OCI-LY1 (cell line): ENCODE data around the gene RAE1.

Experiments
- H2AFZ ChIP-seq: fragments of 200-600 bp; sonication (generic), shearing (Covaris generic); 2 replicates; pipeline ENCODE4 v1.6.0; 2014; ENCODE audit warnings: antibody characterized with exemption, mild to moderate bottlenecking, low read length
- H3F3A ChIP-seq: fragments of 200-600 bp; sonication (generic), shearing (Covaris generic); 2 replicates; pipeline ENCODE4 v1.6.0; 2014; ENCODE audit warnings: mild to moderate bottlenecking, antibody characterized with exemption, low read length, moderate library complexity; ENCODE audit not compliant: insufficient read depth
- H3K27ac ChIP-seq: fragments of 200-600 bp; sonication (generic); 2 replicates; pipeline ENCODE4 v1.5.1; 2014; ENCODE audit warnings: low read length, mixed run types, mild to moderate bottlenecking, low read depth; ENCODE audit not compliant: poor library complexity, severe bottlenecking
- H3K27me3 ChIP-seq: fragments of 200-600 bp; sonication (generic); 2 replicates; pipeline ENCODE4 v1.6.0; 2014; ENCODE audit warnings: antibody characterized with exemption, mild to moderate bottlenecking, low read length, moderate library complexity; ENCODE audit not compliant: insufficient read depth
- H3K36me3 ChIP-seq: fragments of 200-600 bp; sonication (generic); 2 replicates; pipeline ENCODE4 v1.6.1; 2014; ENCODE audit warnings: mild to moderate bottlenecking, antibody characterized with exemption, low read length, moderate library complexity, mixed read lengths; ENCODE audit not compliant: insufficient read depth
- H3K4me1 ChIP-seq: fragments of 200-600 bp; sonication (generic); 2 replicates; pipeline ENCODE4 v1.5.1; 2014; ENCODE audit warnings: mild to moderate bottlenecking, low read length, moderate library complexity; ENCODE audit not compliant: insufficient read depth, severe bottlenecking
- H3K4me2 ChIP-seq: fragments of 200-600 bp; sonication (generic), shearing (Covaris generic); 2 replicates; pipeline ENCODE4 v1.6.1; 2014; ENCODE audit warnings: low read length
- H3K4me3 ChIP-seq: fragments of 200-600 bp; sonication (generic); 2 replicates; pipeline ENCODE4 v1.5.1; 2014; ENCODE audit warnings: low read length, low read depth, mild to moderate bottlenecking, mixed read lengths; ENCODE audit not compliant: poor library complexity, severe bottlenecking
- H3K79me2 ChIP-seq: fragments of 200-600 bp; shearing (Covaris generic); 2 replicates; pipeline ENCODE4 v1.6.1; 2016; ENCODE audit warnings: mixed run types, low read length, mixed read lengths; ENCODE audit not compliant: insufficient read depth
- H3K9ac ChIP-seq: fragments of 200-600 bp; sonication (generic), shearing (Covaris generic); 2 replicates; pipeline ENCODE4 v1.6.1; 2014; ENCODE audit warnings: mild to moderate bottlenecking, low read length, mixed read lengths
- H3K9me2 ChIP-seq: fragments of 200-600 bp; sonication (generic), shearing (Covaris generic); 2 replicates; pipeline ENCODE4 v1.6.1; 2014; ENCODE audit warnings: low read depth, mild to moderate bottlenecking, low read length, mixed read lengths
- H3K9me3 ChIP-seq: fragments of 200-600 bp; shearing (Covaris generic); 2 replicates; pipeline ENCODE4 v1.6.1; 2014; ENCODE audit warnings: low read length, mixed read lengths
- H4K20me1 ChIP-seq: fragments of 200-600 bp; sonication (generic), shearing (Covaris generic); 2 replicates; pipeline ENCODE4 v1.6.0; 2016; ENCODE audit warnings: mild to moderate bottlenecking, low read length; ENCODE audit not compliant: insufficient read depth
- EZH2 ChIP-seq: fragments of 200-600 bp; sonication (generic), shearing (Covaris generic); IDR thresholded peaks from 2 replicates; pipeline ENCODE4 v1.8.0; 2017; ENCODE audit warnings: borderline replicate concordance, mixed run types, mild to moderate bottlenecking, antibody characterized with exemption, low read length, moderate library complexity, mixed read lengths
- TF ChIP-seq, protein P1 (sequence below): fragments of 200-600 bp; sonication (generic), shearing (Covaris generic); IDR thresholded peaks from 2 replicates; pipeline ENCODE4 v1.5.1; 2017; ENCODE audit warnings: mild to moderate bottlenecking, antibody characterized with exemption, low read length, moderate library complexity, mixed read lengths

RAE1 gene

GRCh38 chr20:57381596-57382503, 30.8 kb downstream of the RAE1 start:
- Histone ChIP-seq H3K9ac (peak overlapping the region; percentile 47; the same call in 1 of the 2 replicates), H3K4me3 (no peak overlapping the region), H3K9me3 (no peaks in the 10 kb centered on the region), H2AFZ (no peak overlapping the region), H3K79me2 (no peaks in the 10 kb centered on the region), H3F3A (0 out of 2 replicates have a peak, but pooled peaks cover 4% of the 10 kb centered on the region), H3K36me3 (peaks cover 42% of the 10 kb centered on the region), H3K27me3 (no peaks in the 10 kb centered on the region), H3K9me2 (no peaks in the 10 kb centered on the region), H3K27ac (peak overlapping the region; percentile 91), H3K4me2 (peak overlapping the region; percentile 26; the same call in 1 of the 2 replicates), H4K20me1 (no peaks in the 10 kb centered on the region), H3K4me1 (peaks cover 54% of the 10 kb centered on the region)
- TF ChIP-seq, protein P1, sequence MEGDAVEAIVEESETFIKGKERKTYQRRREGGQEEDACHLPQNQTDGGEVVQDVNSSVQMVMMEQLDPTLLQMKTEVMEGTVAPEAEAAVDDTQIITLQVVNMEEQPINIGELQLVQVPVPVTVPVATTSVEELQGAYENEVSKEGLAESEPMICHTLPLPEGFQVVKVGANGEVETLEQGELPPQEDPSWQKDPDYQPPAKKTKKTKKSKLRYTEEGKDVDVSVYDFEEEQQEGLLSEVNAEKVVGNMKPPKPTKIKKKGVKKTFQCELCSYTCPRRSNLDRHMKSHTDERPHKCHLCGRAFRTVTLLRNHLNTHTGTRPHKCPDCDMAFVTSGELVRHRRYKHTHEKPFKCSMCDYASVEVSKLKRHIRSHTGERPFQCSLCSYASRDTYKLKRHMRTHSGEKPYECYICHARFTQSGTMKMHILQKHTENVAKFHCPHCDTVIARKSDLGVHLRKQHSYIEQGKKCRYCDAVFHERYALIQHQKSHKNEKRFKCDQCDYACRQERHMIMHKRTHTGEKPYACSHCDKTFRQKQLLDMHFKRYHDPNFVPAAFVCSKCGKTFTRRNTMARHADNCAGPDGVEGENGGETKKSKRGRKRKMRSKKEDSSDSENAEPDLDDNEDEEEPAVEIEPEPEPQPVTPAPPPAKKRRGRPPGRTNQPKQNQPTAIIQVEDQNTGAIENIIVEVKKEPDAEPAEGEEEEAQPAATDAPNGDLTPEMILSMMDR, result peak; percentile 92
- no peak for TF ChIP-seq EZH2

DNA sequence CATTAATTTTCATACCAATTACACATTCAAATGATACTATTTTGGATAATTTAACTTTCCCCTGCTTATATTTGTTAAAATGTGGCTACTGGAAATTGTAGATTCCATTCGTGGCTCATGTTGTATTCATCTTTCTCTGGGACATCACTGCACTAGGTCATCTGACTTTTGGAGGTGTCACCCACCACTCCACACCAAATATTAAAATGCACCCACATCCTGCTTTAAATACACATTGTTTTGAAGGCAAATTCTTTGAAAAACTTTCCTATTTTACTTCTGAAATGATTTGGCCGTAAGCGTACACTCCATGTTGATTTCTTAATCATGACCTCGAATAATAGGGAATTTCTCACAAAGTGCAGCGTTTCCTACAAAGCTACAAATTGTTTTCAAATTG, 31.5 kb downstream of the RAE1 start:
- Histone ChIP-seq H3K9me2 (no peaks in the 10 kb centered on the region), H3F3A (0 out of 2 replicates have a peak, but pooled peaks cover 4% of the 10 kb centered on the region), H3K9me3 (no peaks in the 10 kb centered on the region), H3K4me1 (peaks cover 59% of the 10 kb centered on the region), H3K4me2 (peak overlapping the region; percentile 26; the same call in 1 of the 2 replicates), H2AFZ (no peak overlapping the region), H3K27ac (peak overlapping the region; percentile 91), H3K79me2 (no peaks in the 10 kb centered on the region), H4K20me1 (no peaks in the 10 kb centered on the region), H3K4me3 (no peak overlapping the region), H3K36me3 (peaks cover 35% of the 10 kb centered on the region), H3K9ac (peak overlapping the region; percentile 47; the same call in 1 of the 2 replicates), H3K27me3 (no peaks in the 10 kb centered on the region)
- TF ChIP-seq, protein P1, result no peak
- TF ChIP-seq EZH2, result no peak

- Histone ChIP-seq H3K9ac (peak overlapping the region; percentile 30; the same call in 1 of the 2 replicates), H3K9me3 (no peaks in the 10 kb centered on the region), H4K20me1 (no peaks in the 10 kb centered on the region), H3K27ac (peak overlapping the region; percentile 91), H3K4me1 (peaks cover 70% of the 10 kb centered on the region), H2AFZ (no peak overlapping the region), H3K79me2 (no peaks in the 10 kb centered on the region), H3K4me2 (peak overlapping the region; percentile 36), H3K36me3 (peaks cover 23% of the 10 kb centered on the region; the same call in 1 of the 2 replicates), H3K9me2 (no peaks in the 10 kb centered on the region), H3K27me3 (no peaks in the 10 kb centered on the region), H3F3A (peaks cover 9% of the 10 kb centered on the region; the same call in 1 of the 2 replicates), H3K4me3 (no peak overlapping the region)
- no peak for TF ChIP-seq EZH2
- TF ChIP-seq, protein P1, result no peak
Measured at GRCh38 chr20:57383447-57384347, 32.6 kb downstream of the RAE1 start.
